Peyer's patch (tissue), 4 donors: ENCODE results near the gene NXPE1. TPM values are rescaled to one million over a fixed set of nuclear protein-coding genes. Genes with fewer than 3 reads are reported as not detected.
A peak's percentile ranks its signal among the peaks of the same experiment; 100 is the strongest.

Experiments used
- DNase-seq, 3 donors: peaks; one replicate each; pipeline ENCODE4 v3.0.0-alpha.2; 2017 to 2019
- H3K27ac ChIP-seq, 4 donors: fragments of 200-600 bp; sonication (generic); one replicate each; pipeline ENCODE4 v1.5.1; 2016 to 2019
- H3K27me3 ChIP-seq, 2 donors: fragments of 200-600 bp; sonication (generic); one replicate each; pipeline ENCODE4 v1.5.1; 2019
- H3K36me3 ChIP-seq, 3 donors: fragments of 200-600 bp; sonication (generic); one replicate each; pipeline ENCODE4 v1.5.1; 2016 to 2019
- H3K4me1 ChIP-seq, 4 donors: fragments of 200-600 bp; sonication (generic); one replicate each; pipeline ENCODE4 v1.5.1; 2016 to 2019
- H3K4me3 ChIP-seq, 4 donors: fragments of 200-600 bp; sonication (generic); 1 replicate in 3 of 4; 2 replicates in 1 of 4; pipeline ENCODE4 v1.5.1; 2016 to 2019; ENCODE audit warnings: mild to moderate bottlenecking in 1 of 4
- H3K9me3 ChIP-seq, 4 donors: fragments of 200-600 bp; sonication (generic); one replicate each; pipeline ENCODE4 v1.5.1; 2016 to 2019; ENCODE audit warnings: mild to moderate bottlenecking in 1 of 4
- POLR2A ChIP-seq, 2 donors: fragments of 450-650 bp; IDR thresholded peaks; one replicate each; pipeline ENCODE4 v1.5.1; 2017; ENCODE audit warnings: antibody characterized with exemption in 2 of 2, mild to moderate bottlenecking in 2 of 2, moderate library complexity in 2 of 2
- total RNA-seq, 4 donors: library from RNA; depleted of rRNA; stranded (reverse); fragments of >200 nt; gene quantifications; one replicate each; pipeline ENCODE4 v1.1.0, GENCODE V29; 2016
- TF ChIP-seq, protein P1 (sequence below), 6 experiments: fragments of 450-650 bp in 4 of 6; fragments of 200-600 bp in 2 of 6; sonication (generic) in 1 of 6; IDR thresholded peaks; one replicate each; pipeline ENCODE4 v1.5.1; 2017 to 2019; ENCODE audit warnings: antibody characterized with exemption in 6 of 6, mild to moderate bottlenecking in 3 of 6, moderate library complexity in 1 of 6

Gene NXPE1
- total RNA-seq, 4 donors from 2014 or later: 6.6 to 23.2 (median 18.6) TPM

DNA sequence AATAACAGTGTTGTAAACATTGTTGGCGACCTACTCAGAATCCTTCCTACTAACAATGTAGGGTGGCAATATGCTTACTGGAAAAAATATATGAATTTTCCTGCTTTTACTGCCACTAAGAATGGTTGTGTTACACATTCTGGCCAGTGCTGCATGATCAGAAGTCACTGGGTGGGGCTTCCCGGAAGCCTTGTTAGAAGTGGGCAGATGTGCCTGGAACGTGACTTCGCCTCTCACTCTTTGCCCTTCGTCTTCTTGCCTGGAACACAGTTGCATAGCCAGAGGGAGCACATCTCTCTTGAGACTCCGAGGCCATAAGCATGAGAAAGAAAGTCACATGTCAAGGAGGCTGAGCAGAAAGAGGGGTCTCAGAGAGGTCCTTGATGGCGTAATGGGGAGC lies 48.6 kb downstream of the NXPE1 start:
- Histone ChIP-seq H3K4me3 (no peak overlapping the region), H3K27ac (no peak overlapping the region), H3K4me1 (no peaks in the 10 kb centered on the region), H3K36me3 (no peaks in the 10 kb centered on the region), H3K9me3 (no peaks in the 10 kb centered on the region), H3K27me3 (no peaks in the 10 kb centered on the region)
- no peak for TF ChIP-seq POLR2A (IDR thresholded peaks at IDR 0.05)
- TF ChIP-seq, protein P1, sequence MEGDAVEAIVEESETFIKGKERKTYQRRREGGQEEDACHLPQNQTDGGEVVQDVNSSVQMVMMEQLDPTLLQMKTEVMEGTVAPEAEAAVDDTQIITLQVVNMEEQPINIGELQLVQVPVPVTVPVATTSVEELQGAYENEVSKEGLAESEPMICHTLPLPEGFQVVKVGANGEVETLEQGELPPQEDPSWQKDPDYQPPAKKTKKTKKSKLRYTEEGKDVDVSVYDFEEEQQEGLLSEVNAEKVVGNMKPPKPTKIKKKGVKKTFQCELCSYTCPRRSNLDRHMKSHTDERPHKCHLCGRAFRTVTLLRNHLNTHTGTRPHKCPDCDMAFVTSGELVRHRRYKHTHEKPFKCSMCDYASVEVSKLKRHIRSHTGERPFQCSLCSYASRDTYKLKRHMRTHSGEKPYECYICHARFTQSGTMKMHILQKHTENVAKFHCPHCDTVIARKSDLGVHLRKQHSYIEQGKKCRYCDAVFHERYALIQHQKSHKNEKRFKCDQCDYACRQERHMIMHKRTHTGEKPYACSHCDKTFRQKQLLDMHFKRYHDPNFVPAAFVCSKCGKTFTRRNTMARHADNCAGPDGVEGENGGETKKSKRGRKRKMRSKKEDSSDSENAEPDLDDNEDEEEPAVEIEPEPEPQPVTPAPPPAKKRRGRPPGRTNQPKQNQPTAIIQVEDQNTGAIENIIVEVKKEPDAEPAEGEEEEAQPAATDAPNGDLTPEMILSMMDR (IDR thresholded peaks at IDR 0.05): no peak
- no peak for DNase-seq

DNA sequence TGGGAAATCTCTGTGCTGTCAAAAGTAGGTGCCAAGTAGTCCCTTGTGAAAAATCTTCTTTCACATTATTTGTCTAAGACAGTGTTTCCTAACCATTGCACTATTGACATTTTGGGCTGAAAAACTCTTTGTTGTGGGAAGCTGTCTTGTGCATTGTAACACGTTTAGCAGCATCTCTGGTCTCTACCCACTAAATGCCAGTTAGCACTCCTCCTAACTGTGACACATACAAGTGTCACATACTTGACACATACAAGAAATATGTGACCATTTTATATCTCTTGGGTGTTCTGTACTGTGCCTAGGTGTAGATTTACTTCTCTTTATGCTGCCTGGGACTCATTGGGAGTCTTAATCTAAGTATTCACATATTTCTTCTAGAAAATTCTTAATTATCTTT lies 57.8 kb downstream of the NXPE1 start:
- TF ChIP-seq POLR2A (IDR thresholded peaks at IDR 0.05): no peak
- TF ChIP-seq, protein P1 (IDR thresholded peaks at IDR 0.05): no peak
- no peak for DNase-seq

DNA sequence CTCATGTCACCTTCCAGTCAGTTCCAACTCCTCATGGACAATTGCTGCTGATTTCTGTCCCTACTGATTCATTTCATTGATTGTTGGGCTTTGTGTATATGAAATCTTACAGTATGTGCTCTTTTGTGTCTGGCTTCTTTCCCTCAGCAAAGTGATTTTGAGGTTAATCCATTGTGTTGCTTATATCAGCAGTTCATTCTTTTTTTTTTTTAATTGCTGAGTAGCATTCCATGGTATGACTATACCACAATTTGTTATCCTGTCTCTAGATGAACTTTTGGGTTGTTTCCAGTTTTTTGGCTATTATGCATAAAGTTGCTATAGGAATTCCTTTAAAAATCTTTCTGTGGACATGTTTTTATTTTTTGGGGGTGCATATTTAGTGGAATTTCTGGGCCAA lies 59.9 kb downstream of the NXPE1 start:
- no peak for TF ChIP-seq POLR2A (IDR thresholded peaks at IDR 0.05)
- TF ChIP-seq, protein P1 (IDR thresholded peaks at IDR 0.05): no peak
- Histone ChIP-seq H3K36me3 (no peaks in the 10 kb centered on the region), H3K4me3 (no peak overlapping the region), H3K4me1 (no peaks in the 10 kb centered on the region), H3K9me3 (no peaks in the 10 kb centered on the region), H3K27ac (no peak overlapping the region), H3K27me3 (no peaks in the 10 kb centered on the region)
- DNase-seq: no peak

More for the DNA sequence above, 57.8 kb downstream of the NXPE1 start:
- Histone ChIP-seq H3K36me3 (no peaks in the 10 kb centered on the region), H3K27me3 (no peaks in the 10 kb centered on the region), H3K4me3 (no peak overlapping the region), H3K9me3 (no peaks in the 10 kb centered on the region), H3K27ac (no peak overlapping the region), H3K4me1 (no peaks in the 10 kb centered on the region)

DNA sequence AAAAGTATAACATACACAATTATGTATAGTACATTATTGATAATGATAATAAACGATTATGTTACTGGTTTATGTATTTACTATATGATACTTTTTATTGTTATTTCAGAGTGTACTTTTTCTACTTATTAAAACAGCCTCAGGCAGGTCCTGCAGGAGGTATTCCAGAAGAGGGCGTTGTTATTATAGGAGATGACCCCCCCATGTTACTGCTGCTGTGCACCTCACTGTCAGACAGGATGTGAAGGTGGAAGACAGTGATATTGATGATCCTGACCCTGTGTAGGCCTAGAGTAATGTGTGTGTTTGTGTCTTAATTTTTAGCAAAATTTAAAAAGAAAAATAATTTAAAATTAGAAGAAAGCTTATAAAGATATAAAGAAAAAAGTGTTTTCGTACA lies 62.8 kb downstream of the NXPE1 start:
- H3K9me3 ChIP-seq: no peaks in the 10 kb centered on the region
- no peak for DNase-seq

DNA sequence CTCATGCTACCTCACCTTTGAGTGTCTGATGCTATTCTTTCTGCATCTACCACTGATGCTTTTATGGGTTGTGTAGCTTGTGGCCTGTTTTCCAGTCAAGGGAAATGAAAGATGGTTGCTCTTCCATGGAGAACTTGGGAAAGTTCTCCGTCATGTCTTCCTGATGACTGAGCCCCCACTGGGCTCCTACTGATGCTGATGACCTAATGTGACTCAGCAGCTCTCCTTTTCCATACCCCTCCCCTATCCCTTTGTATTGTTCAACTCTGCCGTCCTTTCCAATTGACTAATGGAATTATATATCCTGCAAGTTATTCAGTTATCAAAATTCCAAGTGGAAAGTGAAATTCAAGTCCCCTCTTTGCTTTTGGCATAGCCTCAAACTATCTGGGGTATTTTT lies 75.8 kb downstream of the NXPE1 start:
- H3K36me3 ChIP-seq: no peaks in the 10 kb centered on the region
- H3K4me1 ChIP-seq: no peaks in the 10 kb centered on the region
- no peaks in the 10 kb centered on the region for H3K27me3 ChIP-seq
- no peak for TF ChIP-seq POLR2A (IDR thresholded peaks at IDR 0.05)
- TF ChIP-seq, protein P1 (IDR thresholded peaks at IDR 0.05): no peak
- DNase-seq: no peak
- no peak overlapping the region for H3K27ac ChIP-seq
- H3K9me3 ChIP-seq: no peaks in the 10 kb centered on the region
- no peak overlapping the region for H3K4me3 ChIP-seq

More for the DNA sequence above, 62.8 kb downstream of the NXPE1 start:
- no peak overlapping the region for H3K4me3 ChIP-seq
- H3K36me3 ChIP-seq: no peaks in the 10 kb centered on the region
- H3K27ac ChIP-seq: no peak overlapping the region
- no peaks in the 10 kb centered on the region for H3K27me3 ChIP-seq
- TF ChIP-seq, protein P1 (IDR thresholded peaks at IDR 0.05): peak in 1 of 6 experiments; percentile 23
- no peak for TF ChIP-seq POLR2A (IDR thresholded peaks at IDR 0.05)
- H3K4me1 ChIP-seq: no peaks in the 10 kb centered on the region

DNA sequence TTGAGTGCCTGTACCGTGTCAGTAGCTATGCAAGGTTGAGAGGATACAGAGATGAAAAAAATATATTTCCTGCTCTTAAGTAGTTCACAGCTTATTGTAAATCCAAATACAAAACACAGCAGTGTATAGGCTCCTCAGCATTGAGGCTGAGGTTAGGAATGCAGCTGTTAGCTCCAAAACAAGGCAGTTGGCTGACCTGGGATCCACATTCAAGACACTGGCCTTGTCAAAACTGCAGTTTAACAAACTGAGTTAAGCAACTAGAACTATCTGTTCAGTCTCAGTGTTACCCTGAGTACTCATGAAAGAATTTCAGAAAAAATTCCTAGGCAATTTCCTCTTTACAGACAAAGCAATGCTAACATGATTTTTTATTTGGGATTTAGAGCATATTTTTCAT lies 77.6 kb downstream of the NXPE1 start:
- no peak overlapping the region for H3K4me3 ChIP-seq
- no peaks in the 10 kb centered on the region for H3K27me3 ChIP-seq
- TF ChIP-seq POLR2A (IDR thresholded peaks at IDR 0.05): no peak
- TF ChIP-seq, protein P1 (IDR thresholded peaks at IDR 0.05): no peak
- no peaks in the 10 kb centered on the region for H3K4me1 ChIP-seq
- H3K9me3 ChIP-seq: no peaks in the 10 kb centered on the region
- no peak for DNase-seq
- no peaks in the 10 kb centered on the region for H3K36me3 ChIP-seq
- H3K27ac ChIP-seq: no peak overlapping the region
